Hepatic stellate cell (primary cell): ENCODE data around the gene LOXL1.

ENCODE experiments used
- DNase-seq: peaks from one replicate; pipeline ENCODE4 v3.0.0; 2011; ENCODE audit warnings: low spot score

Gene LOXL1

DNA sequence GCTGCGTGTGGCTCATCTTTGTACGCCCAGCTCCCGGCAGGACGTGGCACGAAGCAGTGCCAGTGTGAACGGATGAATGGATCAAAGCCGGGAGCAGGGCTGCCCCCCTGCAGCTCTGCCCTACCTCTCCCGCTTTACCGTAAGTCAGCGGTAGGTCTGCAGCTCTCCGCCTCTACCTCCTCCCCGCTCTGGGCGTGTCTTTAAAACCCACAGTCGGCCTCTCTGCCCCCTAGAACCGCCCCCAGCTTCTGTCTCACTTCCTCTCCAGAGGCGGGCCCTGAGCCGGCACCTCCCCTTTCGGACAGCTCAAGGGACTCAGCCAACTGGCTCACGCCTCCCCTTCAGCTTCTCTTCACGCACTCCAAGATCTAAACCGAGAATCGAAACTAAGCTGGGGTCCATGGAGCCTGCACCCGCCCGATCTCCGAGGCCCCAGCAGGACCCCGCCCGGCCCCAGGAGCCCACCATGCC, 68.2 kb downstream of the LOXL1 start, which contains the start of gene PML:
PML (plus strand) TSS at position 304 of the 471 bp plus-strand sequence; CDS start at position 401, 97 bp downstream.
- peak; percentile 97 for DNase-seq

DNA sequence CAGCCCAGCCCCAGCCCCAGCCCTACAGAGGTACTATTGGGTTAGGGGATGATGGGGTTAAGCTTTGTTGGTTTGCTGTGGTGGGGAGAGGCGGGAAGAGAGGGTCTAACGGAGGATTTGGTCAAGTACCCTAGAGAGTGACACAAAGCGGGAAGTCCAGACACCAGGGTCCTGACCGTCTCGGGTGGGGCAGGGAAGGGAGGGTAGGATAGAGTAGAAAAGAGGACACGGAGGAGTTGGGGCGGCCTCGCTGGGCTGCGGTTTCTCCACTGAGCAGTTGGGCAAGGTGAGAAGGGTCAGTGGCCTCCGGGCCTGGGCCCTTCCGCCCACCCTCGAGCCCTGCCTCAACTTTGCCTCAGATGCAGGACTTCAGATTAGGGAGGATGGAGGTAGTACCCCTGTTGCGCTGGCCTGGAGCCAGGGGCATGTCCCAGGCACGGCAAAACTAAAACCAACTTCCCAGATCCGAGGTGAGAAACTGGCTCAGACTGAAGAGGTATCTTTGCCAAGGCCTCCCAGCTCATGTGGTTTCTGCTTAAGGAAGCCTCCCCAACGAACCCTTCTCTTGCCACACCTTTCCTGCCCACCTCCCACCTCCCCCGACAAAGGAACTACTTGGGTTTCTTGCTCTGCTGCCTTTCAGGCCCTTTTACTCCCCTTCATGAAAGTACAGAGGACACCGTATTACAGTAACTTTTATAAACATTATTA, 68.8 kb downstream of the LOXL1 start:
- DNase-seq: no peak

DNA sequence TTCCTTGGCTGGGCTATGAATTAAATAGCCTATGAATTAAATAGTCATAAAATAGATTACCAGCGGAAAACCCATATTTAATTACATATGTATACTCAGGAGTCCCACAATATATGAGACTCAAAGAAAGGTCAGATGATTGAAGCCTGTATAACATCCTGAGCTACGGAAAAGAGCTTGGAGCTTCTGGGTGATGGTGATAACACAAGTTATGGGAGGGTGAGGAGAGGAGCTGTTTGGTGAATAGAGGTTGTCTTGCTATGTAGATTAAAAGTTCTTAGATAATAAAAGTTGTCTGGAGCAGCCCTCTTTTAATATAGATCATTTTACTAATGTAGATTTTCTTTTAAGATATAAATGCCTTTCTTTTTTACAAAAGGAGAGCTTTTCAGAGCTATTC, 70.0 kb downstream of the LOXL1 start:
- no peak for DNase-seq

DNA sequence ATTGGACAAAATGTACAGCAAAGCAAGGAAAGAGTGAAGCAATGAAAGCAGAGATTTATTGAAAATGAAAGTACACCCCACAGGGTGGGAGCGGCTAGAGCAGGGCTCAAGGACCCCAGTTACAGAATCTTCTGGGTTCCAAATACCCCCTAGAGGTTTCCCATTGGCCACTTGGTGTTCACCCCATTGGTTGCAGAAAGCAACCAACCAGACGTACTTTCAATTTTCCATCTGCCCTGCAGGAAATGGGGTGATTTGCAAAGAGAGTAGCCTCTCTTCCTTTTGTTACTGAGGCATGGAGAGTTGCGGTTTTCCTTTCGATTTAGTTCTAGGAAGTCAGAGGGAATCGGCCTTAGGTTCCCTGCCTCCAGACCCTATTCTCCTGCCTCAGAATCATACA, 70.7 kb downstream of the LOXL1 start:
- peak; percentile 81 for DNase-seq

DNA sequence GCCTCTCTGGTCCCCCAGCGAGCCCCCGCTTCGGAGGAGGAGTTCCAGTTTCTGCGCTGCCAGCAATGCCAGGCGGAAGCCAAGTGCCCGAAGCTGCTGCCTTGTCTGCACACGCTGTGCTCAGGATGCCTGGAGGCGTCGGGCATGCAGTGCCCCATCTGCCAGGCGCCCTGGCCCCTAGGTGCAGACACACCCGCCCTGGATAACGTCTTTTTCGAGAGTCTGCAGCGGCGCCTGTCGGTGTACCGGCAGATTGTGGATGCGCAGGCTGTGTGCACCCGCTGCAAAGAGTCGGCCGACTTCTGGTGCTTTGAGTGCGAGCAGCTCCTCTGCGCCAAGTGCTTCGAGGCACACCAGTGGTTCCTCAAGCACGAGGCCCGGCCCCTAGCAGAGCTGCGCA, 71.7 kb downstream of the LOXL1 start:
- DNase-seq: no peak
